ENCODE measurements around the gene LAMC1. TPM values are rescaled to one million over a fixed set of nuclear protein-coding genes. Genes with fewer than 3 reads are reported as not detected.

The LAMC1 gene
- total RNA-seq, 1 experiment from 2014 or later: 61.2 TPM

- H3K4me2 ChIP-seq (ENCODE audit: low read length): no peak overlapping the region
- BruUV-seq (replicated peaks): no TSS peak
- ChIA-PET CTCF (interaction anchor here (1.0 kb wide), 1 partner anchor 180 kb away, joined by 3 read pairs; no protein-coding TSS in a partner anchor), POLR2A (no interaction called here), RAD21 (ENCODE audit: low non-redundant PET in 1 of 2, low total read pairs in 2 of 2, uncharacterized antibody in 2 of 2, unreplicated experiment in 2 of 2) (no interaction called here)
- H3K9me2 ChIP-seq (ENCODE audit: insufficient read depth): no peaks in the 10 kb centered on the region
- ATAC-seq (no peak), DNase-seq (ENCODE audit: low read depth, low spot score) (no peak)
- H2AFZ ChIP-seq (ENCODE audit: low read depth, low read length, poor library complexity, severe bottlenecking): no peak overlapping the region
- H3K4me3 ChIP-seq (replicated peaks in 1 of 2; ENCODE audit: low read depth in 1 of 2, low read length in 2 of 2): no peak overlapping the region
- no peak overlapping the region for H3K27ac ChIP-seq (ENCODE audit: low read depth, low read length)
- H3K9me3 ChIP-seq (ENCODE audit: control insufficient read depth in 1 of 2, insufficient read depth in 1 of 2, low read depth in 1 of 2, low read length in 2 of 2): no peaks in the 10 kb centered on the region
- H3K9ac ChIP-seq (ENCODE audit: low read length): no peak overlapping the region
- no peak for TF ChIP-seq ZBTB33 (IDR thresholded peaks at IDR 0.05; ENCODE audit: extremely low read depth, insufficient replicate concordance, low read length)
- no peak for TF ChIP-seq RAD21 (IDR thresholded peaks at IDR 0.05; ENCODE audit: low read depth)
- intact Hi-C loops (cut with micrococcal nuclease): no loop called here
- peaks cover 6 to 9% of the 10 kb centered on the region in 2 experiments; a peak in 3 of 4 replicates for H3K36me3 ChIP-seq (ENCODE audit: control insufficient read depth in 1 of 2, insufficient read depth in 2 of 2, low read length in 2 of 2)
- H3K27me3 ChIP-seq (ENCODE audit: insufficient read depth, low read length): no peaks in the 10 kb centered on the region
- H3K4me1 ChIP-seq (ENCODE audit: control insufficient read depth in 1 of 2, insufficient read depth in 2 of 2, low read length in 2 of 2): peaks cover 11% of the 10 kb centered on the region in 2 experiments
- H4K20me1 ChIP-seq (ENCODE audit: insufficient read depth): no peaks in the 10 kb centered on the region
- no peaks in the 10 kb centered on the region for H3K79me2 ChIP-seq (ENCODE audit: insufficient read depth, low read length)
Measured at GRCh38 chr1:183142171-183142570, 119.0 kb downstream of the LAMC1 start.

GRCh38 chr1:183143576-183144315, 120.5 kb downstream of the LAMC1 start:
- ChIA-PET CTCF (no interaction called here), POLR2A (no interaction called here), RAD21 (ENCODE audit: low non-redundant PET in 1 of 2, low total read pairs in 2 of 2, uncharacterized antibody in 2 of 2, unreplicated experiment in 2 of 2) (no interaction called here)
- H4K20me1 ChIP-seq (ENCODE audit: insufficient read depth): no peaks in the 10 kb centered on the region
- no peak overlapping the region for H2AFZ ChIP-seq (ENCODE audit: low read depth, low read length, poor library complexity, severe bottlenecking)
- no peak overlapping the region for H3K27ac ChIP-seq (ENCODE audit: low read depth, low read length)
- no peaks in the 10 kb centered on the region for H3K27me3 ChIP-seq (ENCODE audit: insufficient read depth, low read length)
- ATAC-seq (no peak), DNase-seq (ENCODE audit: low read depth, low spot score) (no peak)
- H3K4me3 ChIP-seq (replicated peaks in 1 of 2; ENCODE audit: low read depth in 1 of 2, low read length in 2 of 2): no peak overlapping the region
- no TSS peak for BruUV-seq (replicated peaks)
- intact Hi-C loops (cut with micrococcal nuclease): no loop called here
- H3K79me2 ChIP-seq (ENCODE audit: insufficient read depth, low read length): no peaks in the 10 kb centered on the region
- no peak overlapping the region for H3K9ac ChIP-seq (ENCODE audit: low read length)
- H3K36me3 ChIP-seq (ENCODE audit: control insufficient read depth in 1 of 2, insufficient read depth in 2 of 2, low read length in 2 of 2): no peaks in the 10 kb centered on the region
- peaks cover 11% of the 10 kb centered on the region in 2 experiments for H3K4me1 ChIP-seq (ENCODE audit: control insufficient read depth in 1 of 2, insufficient read depth in 2 of 2, low read length in 2 of 2)
- no peaks in the 10 kb centered on the region for H3K9me3 ChIP-seq (ENCODE audit: control insufficient read depth in 1 of 2, insufficient read depth in 1 of 2, low read depth in 1 of 2, low read length in 2 of 2)
- no peak overlapping the region for H3K4me2 ChIP-seq (ENCODE audit: low read length)
- H3K9me2 ChIP-seq (ENCODE audit: insufficient read depth): no peaks in the 10 kb centered on the region
- no peak for TF ChIP-seq CBX3 (IDR thresholded peaks at IDR 0.05; ENCODE audit: low read depth)
- TF ChIP-seq EZH2phosphoT487 (IDR thresholded peaks at IDR 0.05; ENCODE audit: borderline replicate concordance): no peak
- TF ChIP-seq SIN3A (IDR thresholded peaks at IDR 0.05; ENCODE audit: low read depth): no peak
- no peak for TF ChIP-seq TCF7L2 (IDR thresholded peaks at IDR 0.05; ENCODE audit: borderline replicate concordance, extremely low read depth, insufficient read depth, insufficient read length)
- TF ChIP-seq EGR1 (IDR thresholded peaks at IDR 0.05; ENCODE audit: low read depth): no peak
- TF ChIP-seq SRF (IDR thresholded peaks at IDR 0.05; ENCODE audit: low read depth): no peak
- TF ChIP-seq EZH2 (IDR thresholded peaks at IDR 0.05): no peak
- no peak for TF ChIP-seq ATF3 (IDR thresholded peaks at IDR 0.05)
- no peak for TF ChIP-seq JUND (IDR thresholded peaks at IDR 0.05)
- TF ChIP-seq POLR2AphosphoS5 (IDR thresholded peaks at IDR 0.05; ENCODE audit: low read depth, low read length): no peak
- TF ChIP-seq REST (IDR thresholded peaks at IDR 0.05; ENCODE audit: low read depth): no peak
- TF ChIP-seq ZNF274 (IDR thresholded peaks at IDR 0.05; ENCODE audit: low read depth, low read length): no peak
- no peak for TF ChIP-seq MAX (IDR thresholded peaks at IDR 0.05)

Data from HCT116 (cell line).